ENCODE results near the gene SFMBT1.

The SFMBT1 gene

DNA sequence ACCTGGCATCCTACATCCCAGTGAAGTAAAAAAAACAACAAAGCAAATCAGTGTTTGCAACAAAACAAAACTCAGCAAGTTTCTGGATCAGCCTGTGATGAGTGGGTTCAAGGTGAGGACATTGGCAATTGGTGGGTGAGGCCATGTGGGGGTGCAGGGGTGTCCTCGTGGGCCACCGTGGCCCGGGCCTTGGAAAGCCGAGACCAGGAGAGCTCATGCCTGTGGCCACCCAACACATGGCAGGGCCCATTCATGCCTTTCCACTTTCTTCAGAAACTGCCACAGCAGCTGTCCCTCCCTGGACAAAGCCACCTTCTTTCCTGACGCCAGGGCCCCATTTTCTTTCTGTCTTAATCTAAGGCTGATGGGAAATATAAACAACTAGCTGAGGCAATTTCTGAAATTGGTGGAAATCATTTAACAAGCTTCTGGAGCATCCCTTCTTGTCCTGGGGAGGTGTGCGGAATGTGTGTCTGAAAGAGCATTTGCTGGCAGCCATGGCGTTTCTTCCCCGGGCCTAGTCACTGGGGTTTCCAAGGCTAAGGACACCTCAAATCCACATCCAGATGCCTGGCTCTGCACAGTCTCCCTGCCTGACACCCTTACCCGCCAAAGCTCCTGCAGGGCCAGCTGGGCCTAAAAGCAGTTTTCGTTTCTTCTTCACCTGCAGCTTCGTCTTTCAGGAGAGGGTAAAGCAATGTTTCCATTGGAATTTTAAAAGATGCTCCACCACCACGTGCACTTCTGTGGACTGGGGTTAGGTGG is 34.1 kb upstream of the SFMBT1 start:
- DNase-seq (ENCODE audit: low read depth): no peak
- TF ChIP-seq, protein P1, sequence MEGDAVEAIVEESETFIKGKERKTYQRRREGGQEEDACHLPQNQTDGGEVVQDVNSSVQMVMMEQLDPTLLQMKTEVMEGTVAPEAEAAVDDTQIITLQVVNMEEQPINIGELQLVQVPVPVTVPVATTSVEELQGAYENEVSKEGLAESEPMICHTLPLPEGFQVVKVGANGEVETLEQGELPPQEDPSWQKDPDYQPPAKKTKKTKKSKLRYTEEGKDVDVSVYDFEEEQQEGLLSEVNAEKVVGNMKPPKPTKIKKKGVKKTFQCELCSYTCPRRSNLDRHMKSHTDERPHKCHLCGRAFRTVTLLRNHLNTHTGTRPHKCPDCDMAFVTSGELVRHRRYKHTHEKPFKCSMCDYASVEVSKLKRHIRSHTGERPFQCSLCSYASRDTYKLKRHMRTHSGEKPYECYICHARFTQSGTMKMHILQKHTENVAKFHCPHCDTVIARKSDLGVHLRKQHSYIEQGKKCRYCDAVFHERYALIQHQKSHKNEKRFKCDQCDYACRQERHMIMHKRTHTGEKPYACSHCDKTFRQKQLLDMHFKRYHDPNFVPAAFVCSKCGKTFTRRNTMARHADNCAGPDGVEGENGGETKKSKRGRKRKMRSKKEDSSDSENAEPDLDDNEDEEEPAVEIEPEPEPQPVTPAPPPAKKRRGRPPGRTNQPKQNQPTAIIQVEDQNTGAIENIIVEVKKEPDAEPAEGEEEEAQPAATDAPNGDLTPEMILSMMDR (IDR thresholded peaks at IDR 0.05; ENCODE audit: low read length, missing control alignments): no peak
- no peak overlapping the region for H3K4me3 ChIP-seq (replicated peaks; ENCODE audit: low read depth, low read length)

DNA sequence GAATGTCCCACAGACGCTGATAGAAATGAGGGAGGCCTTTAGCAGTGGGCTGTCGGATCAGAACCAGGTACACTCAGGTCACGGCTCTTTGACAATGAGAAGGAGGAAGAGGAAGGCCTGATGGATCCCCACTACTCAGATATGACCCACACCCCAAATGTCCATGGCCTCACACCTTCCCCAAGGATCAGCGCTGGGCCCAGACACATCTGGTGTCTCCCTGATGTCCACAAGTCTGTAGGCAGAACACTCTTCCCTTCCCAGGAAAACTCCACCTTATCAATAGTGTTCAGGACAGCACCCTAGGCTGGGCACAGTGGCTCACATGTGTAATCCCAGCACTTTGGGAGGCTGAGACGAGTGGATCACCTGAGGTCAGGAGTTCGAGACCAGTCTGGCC is 33.3 kb upstream of the SFMBT1 start:
- TF ChIP-seq, protein P1 (IDR thresholded peaks at IDR 0.05; ENCODE audit: low read length, missing control alignments): no peak
- no peak overlapping the region for H3K4me3 ChIP-seq (replicated peaks; ENCODE audit: low read depth, low read length)
- DNase-seq (ENCODE audit: low read depth): no peak

DNA sequence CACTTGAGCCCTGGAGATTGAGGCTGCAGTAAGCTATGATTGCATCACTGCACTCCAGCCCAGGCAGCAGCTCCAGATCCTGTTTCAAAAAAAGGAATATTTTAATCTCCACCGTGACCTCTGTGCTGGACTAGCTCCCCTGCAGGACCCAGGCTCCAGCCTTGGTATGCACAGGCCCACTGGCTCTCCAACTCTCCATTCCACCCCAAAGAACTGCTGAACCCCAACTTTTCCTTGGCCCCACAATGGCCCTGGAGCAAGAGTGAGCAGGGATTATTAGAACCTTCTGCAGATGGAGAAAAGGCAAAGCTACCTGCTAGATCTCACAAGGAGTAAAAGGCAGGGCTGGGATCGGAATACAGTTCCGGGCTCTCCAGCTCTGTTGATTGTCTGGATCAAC is 32.8 kb upstream of the SFMBT1 start:
- TF ChIP-seq, protein P1 (IDR thresholded peaks at IDR 0.05; ENCODE audit: low read length, missing control alignments): no peak
- H3K4me3 ChIP-seq (replicated peaks; ENCODE audit: low read depth, low read length): no peak overlapping the region
- DNase-seq (ENCODE audit: low read depth): no peak

DNA sequence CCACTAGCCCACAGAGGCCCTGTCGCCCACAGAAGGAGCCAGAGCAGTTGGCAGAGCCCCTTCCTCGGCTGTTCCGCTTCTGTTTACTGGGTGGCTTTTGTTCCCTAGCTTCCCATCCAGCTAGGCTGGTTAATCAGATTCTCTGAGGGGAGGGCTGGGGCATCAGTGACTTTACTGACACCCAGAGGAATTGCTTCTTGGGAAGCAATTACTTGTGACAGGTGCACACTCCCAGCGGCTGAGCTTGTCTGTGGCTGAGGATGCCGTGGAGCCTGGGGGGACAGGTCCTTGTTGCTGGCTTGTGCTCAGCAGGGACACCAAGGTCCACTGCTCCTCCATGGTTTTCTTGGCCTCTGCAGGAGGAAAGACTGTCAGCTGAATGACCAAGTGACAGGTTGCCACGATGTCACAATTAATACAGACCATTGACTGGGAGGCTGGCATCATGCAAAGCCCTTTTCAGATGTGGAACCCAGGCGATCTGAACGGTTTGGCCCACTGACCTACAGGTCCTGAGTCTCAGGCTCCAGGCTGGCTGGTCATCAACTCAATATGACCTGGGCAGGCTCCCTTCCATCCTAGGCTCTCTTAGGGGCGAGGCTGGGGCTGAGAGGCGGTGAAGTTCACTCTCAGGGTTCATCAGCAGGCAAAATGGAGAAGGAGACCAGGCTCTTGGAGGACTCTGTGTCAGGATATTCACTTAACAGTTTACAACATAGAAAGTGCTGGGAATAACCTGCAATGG is 31.8 kb upstream of the SFMBT1 start:
- DNase-seq (ENCODE audit: low read depth): no peak
- TF ChIP-seq, protein P1 (IDR thresholded peaks at IDR 0.05; ENCODE audit: low read length, missing control alignments): no peak
- H3K4me3 ChIP-seq (replicated peaks; ENCODE audit: low read depth, low read length): no peak overlapping the region

DNA sequence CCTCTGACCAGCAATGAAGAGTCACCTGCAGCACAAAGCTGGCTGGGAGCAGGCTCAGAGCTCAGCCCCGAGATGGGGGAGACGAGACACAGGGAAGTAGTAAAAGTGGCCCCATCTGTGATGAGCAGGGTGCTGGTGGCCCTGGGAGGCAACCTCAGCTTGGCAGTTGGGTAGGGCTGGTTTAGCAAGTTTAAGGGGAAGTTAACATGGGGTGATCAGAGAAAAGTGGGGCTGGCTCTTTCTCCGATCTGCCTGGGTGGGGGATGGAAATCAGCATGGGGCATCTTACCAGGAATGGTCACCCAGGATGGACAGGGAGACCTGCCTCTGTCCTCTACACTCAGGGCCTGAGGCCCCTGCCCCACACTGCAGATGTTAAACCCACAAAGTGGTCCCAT is 29.9 kb upstream of the SFMBT1 start:
- H3K4me3 ChIP-seq (replicated peaks; ENCODE audit: low read depth, low read length): no peak overlapping the region
- TF ChIP-seq, protein P1 (IDR thresholded peaks at IDR 0.05; ENCODE audit: low read length, missing control alignments): no peak

DNA sequence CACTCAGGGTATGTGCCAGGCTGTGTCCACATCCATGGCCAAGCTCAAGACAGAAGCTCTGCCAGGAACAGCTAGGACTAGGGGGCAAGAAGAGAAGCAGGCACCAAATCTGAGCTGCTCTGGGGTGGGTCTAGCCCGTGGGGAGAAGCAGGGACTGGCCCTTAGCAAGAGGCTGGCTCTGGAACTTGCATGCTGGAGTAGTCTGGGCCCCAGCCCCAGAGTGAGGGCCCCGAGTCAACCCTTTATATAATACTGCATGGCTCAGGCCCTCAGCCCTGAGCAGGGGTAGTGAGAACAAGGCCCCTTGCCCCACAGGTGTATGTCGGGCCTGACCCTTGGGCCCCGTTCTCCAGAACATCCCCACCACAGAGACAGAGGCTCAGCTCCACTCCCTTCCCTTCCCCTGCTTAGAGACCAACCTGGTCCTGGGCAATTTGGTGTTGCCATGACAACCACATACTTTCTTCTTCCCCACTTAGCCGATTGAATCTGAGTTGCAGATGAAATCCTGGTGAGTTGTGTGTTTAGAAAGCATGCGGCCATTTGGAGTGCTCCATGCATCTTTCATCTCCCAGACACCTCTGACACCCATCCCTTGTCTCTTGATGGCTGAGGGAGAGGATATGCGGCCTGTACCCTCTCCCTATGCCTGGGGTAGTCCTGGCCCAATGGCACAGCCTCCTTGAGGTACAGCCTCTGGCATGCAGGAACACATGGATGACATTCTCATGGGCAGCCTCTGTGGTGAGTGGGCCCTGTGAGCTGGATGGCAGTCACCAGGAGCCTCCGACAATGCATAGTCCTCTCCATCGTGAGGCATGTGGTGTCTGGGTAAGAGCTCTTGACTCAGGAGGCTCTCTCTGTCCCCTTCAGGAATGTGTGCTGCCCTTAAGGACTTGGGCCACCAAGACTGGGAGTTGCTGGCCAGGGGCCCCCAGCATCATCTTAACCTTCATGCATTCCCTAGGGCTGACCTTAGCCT is 29.2 kb upstream of the SFMBT1 start:
- TF ChIP-seq, protein P1 (IDR thresholded peaks at IDR 0.05; ENCODE audit: low read length, missing control alignments): no peak
- no peak overlapping the region for H3K4me3 ChIP-seq (replicated peaks; ENCODE audit: low read depth, low read length)
- no peak for DNase-seq (ENCODE audit: low read depth)

More for the DNA sequence above, 29.9 kb upstream of the SFMBT1 start:
- no peak for DNase-seq (ENCODE audit: low read depth)

All from fibroblast of pulmonary artery (primary cell).